A549 (cell line): Measurements from ENCODE around the gene SLC27A1. TPM values are rescaled to one million over a fixed set of nuclear protein-coding genes. Genes with fewer than 3 reads are reported as not detected.
A peak's percentile ranks its signal among the peaks of the same experiment; 100 is the strongest.
"Not testable (repeated sequence)": the region's sequence is repeated elsewhere in the genome, so short reads cannot be mapped to it uniquely, and the experiment has no call there.

ENCODE experiments used
- ATAC-seq, 2 experiments: fragments of 200-7000 bp in 1 of 2; fragments of >200 bp in 1 of 2; cut with Nextera tagmentation in 1 of 2; cut with Tn5 transposase in 1 of 2; 3 replicates each; pipeline versions ENCODE4 v1.8.0 to v1.9.1; 2018 to 2020; ENCODE audit warnings: mild to moderate bottlenecking in 1 of 2, moderate library complexity in 1 of 2
- CTCF ChIA-PET: fragments of 300-600 bp; sonication (Branson Sonifier 250); formaldehyde crosslinking; extraction: SDS; loops from one replicate; lab custom pipeline; 2021; ENCODE audit warnings: antibody characterized with exemption, inconsistent platforms; lab: Yijun Ruan, JAX
- POLR2A ChIA-PET: fragments of 350-600 bp; formaldehyde crosslinking; extraction: SDS; loops from one replicate; lab custom pipeline; 2021; ENCODE audit warnings: antibody characterized with exemption, inconsistent platforms; lab: Yijun Ruan, JAX
- DNase-seq, 2 experiments: peaks; one replicate each; pipeline versions ENCODE4 v3.0.0 to v3.0.0-alpha.2; 2011 to 2016; ENCODE audit warnings: low read depth in 1 of 2, low spot score in 1 of 2
- FAIRE-seq: peaks from 2 replicates; lab custom pipeline; 2011; peaks lifted over from hg19 to GRCh38; lab: Jason Lieb, UNC
- H3K27ac ChIP-seq, 2 experiments: fragments of >200 bp; sonication (Bioruptor Twin); formaldehyde crosslinking; 3 replicates each; pipeline ENCODE4 v1.5.1; 2016 to 2017
- H3K4me1 ChIP-seq: fragments of >200 bp; sonication (Bioruptor Twin); formaldehyde crosslinking; 3 replicates; pipeline ENCODE4 v1.6.1; 2016
- H3K4me2 ChIP-seq: fragments of >200 bp; sonication (Bioruptor Twin); formaldehyde crosslinking; 3 replicates; pipeline ENCODE4 v1.6.1; 2016
- H3K4me3 ChIP-seq: fragments of >200 bp; sonication (Bioruptor Twin); formaldehyde crosslinking; 3 replicates; pipeline ENCODE4 v1.5.1; 2016
- H3K9me3 ChIP-seq: fragments of >200 bp; sonication (Bioruptor Twin); formaldehyde crosslinking; 3 replicates; pipeline ENCODE4 v1.6.1; 2016
- BCL3 ChIP-seq: fragments of >200 bp; sonication (Bioruptor Twin); formaldehyde crosslinking; IDR thresholded peaks from 3 replicates; pipeline ENCODE4 v1.6.1; 2016
- BHLHE40 ChIP-seq: IDR thresholded peaks from 2 replicates; pipeline ENCODE4 v1.6.1; 2012; ENCODE audit warnings: low read depth, low read length, inconsistent platforms
- CHD4 ChIP-seq: fragments of 200-600 bp; sonication (generic); IDR thresholded peaks from 2 replicates; pipeline ENCODE4 v1.6.1; 2016; ENCODE audit warnings: antibody characterized with exemption, mild to moderate bottlenecking, borderline replicate concordance
- EHMT2 ChIP-seq: fragments of 200-600 bp; sonication (generic); IDR thresholded peaks from 2 replicates; pipeline ENCODE4 v1.6.1; 2016; ENCODE audit warnings: antibody characterized with exemption, low read depth, mild to moderate bottlenecking, moderate library complexity
- ESRRA ChIP-seq: fragments of 150-350 bp; IDR thresholded peaks from 2 replicates; pipeline ENCODE4 v1.6.1; 2014; ENCODE audit warnings: mild to moderate bottlenecking, low read length, borderline replicate concordance
- FOSL2 ChIP-seq, 2 experiments: fragments of 450-650 bp in 1 of 2; fragments of >200 bp in 1 of 2; sonication (Bioruptor Twin) in 1 of 2; formaldehyde crosslinking; IDR thresholded peaks; 2 replicates each; pipeline versions ENCODE4 v1.5.0 to v1.6.1; 2016 to 2020; ENCODE audit warnings: mild to moderate bottlenecking in 1 of 2, moderate library complexity in 1 of 2
- FOXS1 ChIP-seq: fragments of 250-450 bp; sonication (Bioruptor Pico); IDR thresholded peaks from 2 replicates; pipeline ENCODE4 v1.5.0; 2020; ENCODE audit warnings: mild to moderate bottlenecking, moderate library complexity
- GATA3 ChIP-seq: IDR thresholded peaks from 2 replicates; pipeline ENCODE4 v1.6.1; 2012; ENCODE audit warnings: borderline replicate concordance
- HDAC2 ChIP-seq: fragments of 200-600 bp; sonication (generic); IDR thresholded peaks from 2 replicates; pipeline ENCODE4 v1.6.1; 2016
- HOXA7 ChIP-seq: fragments of 250-450 bp; sonication (Bioruptor Pico); IDR thresholded peaks from 2 replicates; pipeline ENCODE4 v1.5.0; 2020; ENCODE audit warnings: mild to moderate bottlenecking, moderate library complexity
- JUNB ChIP-seq: fragments of >200 bp; sonication (Bioruptor Twin); formaldehyde crosslinking; IDR thresholded peaks from 2 replicates; pipeline ENCODE4 v1.6.1; 2016
- KDM1A ChIP-seq: fragments of 200-600 bp; sonication (generic); IDR thresholded peaks from 2 replicates; pipeline ENCODE4 v1.6.1; 2016; ENCODE audit warnings: low read depth, mild to moderate bottlenecking
- MAFK ChIP-seq: fragments of 450-650 bp; IDR thresholded peaks from 2 replicates; pipeline ENCODE4 v1.6.1; 2014; ENCODE audit not compliant: partially characterized antibody
- MAX ChIP-seq: IDR thresholded peaks from 2 replicates; pipeline ENCODE4 v1.6.1; 2012
- MAZ ChIP-seq: fragments of 150-350 bp; IDR thresholded peaks from 2 replicates; pipeline ENCODE4 v1.6.1; 2014; ENCODE audit warnings: antibody characterized with exemption, low read depth, low read length, borderline replicate concordance
- MYC ChIP-seq: IDR thresholded peaks from 2 replicates; pipeline ENCODE4 v1.6.1; 2012; ENCODE audit warnings: mild to moderate bottlenecking, inconsistent platforms, low read length, improper control_type of control experiment, borderline replicate concordance
- NPAS2 ChIP-seq: fragments of 250-450 bp; sonication (Bioruptor Pico); IDR thresholded peaks from 2 replicates; pipeline ENCODE4 v1.8.0; 2022; ENCODE audit warnings: mild to moderate bottlenecking, moderate library complexity, borderline replicate concordance
- RAD21 ChIP-seq, 2 experiments: fragments of >200 bp in 1 of 2; sonication (Bioruptor Twin) in 1 of 2; formaldehyde crosslinking in 1 of 2; IDR thresholded peaks in 1 of 2; conservative IDR thresholded peaks in 1 of 2; 2 replicates in 1 of 2; 3 replicates in 1 of 2; pipeline ENCODE4 v1.6.1; 2012 to 2018; ENCODE audit warnings: inconsistent platforms in 1 of 2
- RFX5 ChIP-seq: fragments of 450-650 bp; IDR thresholded peaks from 2 replicates; pipeline ENCODE4 v1.7.1; 2014; ENCODE audit warnings: antibody characterized with exemption, mild to moderate bottlenecking, moderate library complexity
- RNF2 ChIP-seq: fragments of 200-600 bp; sonication (generic); IDR thresholded peaks from 2 replicates; pipeline ENCODE4 v1.6.1; 2016; ENCODE audit warnings: low read depth, mild to moderate bottlenecking, antibody characterized with exemption, moderate library complexity, borderline replicate concordance
- SMC3 ChIP-seq: fragments of >200 bp; sonication (Bioruptor Twin); formaldehyde crosslinking; IDR thresholded peaks from 3 replicates; pipeline ENCODE4 v1.6.1; 2018; ENCODE audit warnings: inconsistent platforms
- SREBF2 ChIP-seq: fragments of 450-650 bp; IDR thresholded peaks from 2 replicates; pipeline ENCODE4 v1.6.1; 2014; ENCODE audit warnings: mild to moderate bottlenecking, moderate library complexity
- TFCP2L1 ChIP-seq: fragments of 250-450 bp; sonication (Bioruptor Pico); IDR thresholded peaks from 2 replicates; pipeline ENCODE4 v1.5.0; 2021; ENCODE audit warnings: mild to moderate bottlenecking
- TP53 ChIP-seq: fragments of 250-450 bp; sonication (Bioruptor Pico); IDR thresholded peaks from 2 replicates; pipeline ENCODE4 v1.5.0; 2021; ENCODE audit warnings: mild to moderate bottlenecking, moderate library complexity
- ZC3H11A ChIP-seq: fragments of 450-650 bp; IDR thresholded peaks from 2 replicates; pipeline ENCODE4 v1.6.1; 2014; ENCODE audit warnings: antibody characterized with exemption, mild to moderate bottlenecking
- ZSCAN20 ChIP-seq: fragments of 250-450 bp; sonication (Bioruptor Pico); IDR thresholded peaks from 2 replicates; pipeline ENCODE4 v1.8.0; 2022; ENCODE audit warnings: mild to moderate bottlenecking, moderate library complexity
- WGBS: methylation state at CpG from one replicate; pipeline ENCODE4 v1.1.6; 2017; ENCODE audit errors: missing lambda C conversion rate; 5-methylcytosine and 5-hydroxymethylcytosine counted together
- polyA plus RNA-seq, 4 experiments: library from polyadenylated mRNA; depleted of rRNA in 3 of 4; stranded (reverse); fragments of >200 nt; fragmentation: RNase III in 1 of 4; extraction: RNeasy Plus Mini Kit Qiagen cat#74134 plus additional on column Dnase treatment in 1 of 4; gene quantifications; 2 replicates in 3 of 4; 3 replicates in 1 of 4; pipeline ENCODE4 v1.2.3, GENCODE V29; 2011 to 2017

SLC27A1 gene
- polyA plus RNA-seq, 2 of the 4 experiments (the other 2 are of a cell fraction), result 1.8 to 2.5 TPM

- FAIRE-seq, result no peak
Measured at GRCh38 chr19:17517898-17518297, 47.6 kb downstream of the SLC27A1 start.

GRCh38 chr19:17518654-17519053 lies 48.3 kb downstream of the SLC27A1 start:
- H3K4me2 ChIP-seq, H3K4me3 ChIP-seq, H3K4me1 ChIP-seq, H3K27ac ChIP-seq, DNase-seq, FAIRE-seq, POLR2A ChIA-PET, ATAC-seq: not testable (repeated sequence)
- peaks cover 18% of the 10 kb centered on the region for H3K9me3 ChIP-seq
- CTCF ChIA-PET, result interaction anchor here (2.8 kb wide), 1 partner anchor 22 kb away, joined by 8 read pairs; no protein-coding TSS in a partner anchor
- WGBS, result 83% methylated on average over 8 of the region's 8 CpGs

More at GRCh38 chr19:17517898-17518297, 47.6 kb downstream of the SLC27A1 start:
- TF ChIP-seq HDAC2 (no peak), ESRRA (no peak), KDM1A (peak; percentile 78), TP53 (CRISPR knock-in tag) (no peak), EHMT2 (no peak), CHD4 (0 out of 2 replicates have a peak, but pooled peaks have one; percentile 8), MYC (no peak), NPAS2 (no peak), FOXS1 (CRISPR knock-in tag) (no peak), BHLHE40 (no peak), HOXA7 (CRISPR knock-in tag) (no peak)
- WGBS, result 93% methylated on average over 1 of the region's 1 CpG
- ChIA-PET CTCF (interaction anchor here (2.8 kb wide), 1 partner anchor 21 kb away, joined by 8 read pairs; no protein-coding TSS in a partner anchor), POLR2A (no interaction called here)
- no peak overlapping the region for H3K27ac ChIP-seq
- 0 out of 3 replicates have a peak, but pooled peaks cover under 1% of the 10 kb centered on the region for H3K4me1 ChIP-seq
- no peak overlapping the region for H3K4me2 ChIP-seq
- ATAC-seq (no peak), DNase-seq (peak in 1 of 2 experiments; percentile 38)
- H3K9me3 ChIP-seq, result peaks cover 18% of the 10 kb centered on the region
- H3K4me3 ChIP-seq, result no peak overlapping the region

GRCh38 chr19:17519967-17520366 lies 49.6 kb downstream of the SLC27A1 start:
- WGBS, result 95% methylated on average over 9 of the region's 9 CpGs

More at GRCh38 chr19:17519967-17520366, 49.6 kb downstream of the SLC27A1 start:
- TF ChIP-seq ZC3H11A, result no peak
- TF ChIP-seq RFX5, result no peak
- no peak for TF ChIP-seq RNF2
- no peak for TF ChIP-seq MAFK
- TF ChIP-seq SMC3, result no peak
- TF ChIP-seq BHLHE40, result no peak
- no peak for TF ChIP-seq GATA3
- TF ChIP-seq RAD21 (conservative IDR thresholded peaks at IDR 0.05 in 1 of 2, IDR thresholded peaks at IDR 0.05 in 1 of 2), result no peak
- no peak for TF ChIP-seq MAX
- no peak for TF ChIP-seq NPAS2
- no peak for TF ChIP-seq ZSCAN20 (CRISPR knock-in tag)
- no peak for TF ChIP-seq FOSL2 (IDR thresholded peaks at IDR 0.05)
- no peak for TF ChIP-seq FOSL2 (CRISPR knock-in tag; IDR thresholded peaks at IDR 0.05)
- no peak for TF ChIP-seq CHD4
- TF ChIP-seq MAZ, result no peak
- no peak for TF ChIP-seq TFCP2L1 (CRISPR knock-in tag)
- no peak for TF ChIP-seq JUNB
- TF ChIP-seq BCL3, result no peak
- TF ChIP-seq SREBF2, result no peak
- FAIRE-seq (no peak), DNase-seq (no peak), ATAC-seq (no peak)
- H3K27ac ChIP-seq, result no peak overlapping the region
- POLR2A ChIA-PET, result no interaction called here
- CTCF ChIA-PET, result interaction anchor here (0.8 to 2.8 kb wide), 2 partner anchors 23 to 247 kb away, joined by 4 to 8 read pairs; no protein-coding TSS in a partner anchor
- no peaks in the 10 kb centered on the region for H3K4me1 ChIP-seq
- peaks cover 18% of the 10 kb centered on the region for H3K9me3 ChIP-seq
- no peak overlapping the region for H3K4me3 ChIP-seq
- H3K4me2 ChIP-seq, result no peak overlapping the region
